ENCODE data around the gene KIF5B. TPM values are rescaled to one million over a fixed set of nuclear protein-coding genes. Genes with fewer than 3 reads are reported as not detected.

Gene KIF5B
- total and polyA plus RNA-seq, 2 donors (not counting 3 experiments of a cell fraction or from before 2014, with no cell fraction given), result 24.7 to 159 TPM

GRCh38 chr10:32055478-32056135, 618 bp downstream of the KIF5B start:
- FAIRE-seq, result peak; percentile 64
- intact Hi-C loops (cut with micrococcal nuclease), result loop anchor here (2.0 to 5.0 kb wide), 2 partner anchors 77 to 151 kb away; no protein-coding TSS in a partner anchor
- peaks cover 9% of the 10 kb centered on the region for H4K20me1 ChIP-seq (replicated peaks; ENCODE audit: control insufficient read depth, extremely low read depth, insufficient read depth, low read length)

More at GRCh38 chr10:32055478-32056135, 618 bp downstream of the KIF5B start:
- Histone ChIP-seq H3K79me2 (ENCODE audit: control insufficient read depth, insufficient read depth, low read length) (peaks cover 56% of the 10 kb centered on the region), H3K9me3 (replicated peaks; ENCODE audit: control insufficient read depth, insufficient read depth, low read length) (no peaks in the 10 kb centered on the region), H3K9me1 (replicated peaks; ENCODE audit: control insufficient read depth, extremely low read depth, insufficient read depth, low read length) (no peaks in the 10 kb centered on the region), H3K4me1 (ENCODE audit: control insufficient read depth, extremely low read depth, insufficient read depth, low read length) (peaks cover 35% of the 10 kb centered on the region), H3K9ac (replicated peaks; ENCODE audit: extremely low read depth, insufficient read depth, low read length) (peak overlapping the region; percentile 88), H3K27ac (ENCODE audit: insufficient read depth, low read depth, low read length) (peak overlapping the region; percentile 79), H3K36me3 (ENCODE audit: control insufficient read depth in 2 of 2, extremely low read depth in 1 of 2, insufficient read depth in 2 of 2, low read length in 2 of 2) (no peaks in the 10 kb centered on the region), H2AFZ (ENCODE audit: low read depth, low read length) (peak overlapping the region; percentile 84), H3K4me2 (ENCODE audit: insufficient read depth, low read length) (peak overlapping the region; percentile 87), H3K4me3 (replicated peaks in 1 of 3; ENCODE audit: insufficient read depth in 1 of 3, low read depth in 1 of 3, low read length in 3 of 3) (peak overlapping the region; percentile 80 to 98 (median 81)), H3K27me3 (ENCODE audit: control insufficient read depth in 2 of 2, insufficient read depth in 2 of 2, low read length in 2 of 2) (no peaks in the 10 kb centered on the region)
- TF ChIP-seq MAX (IDR thresholded peaks at IDR 0.05; ENCODE audit: insufficient read depth, insufficient read length) (no peak), FOS (IDR thresholded peaks at IDR 0.05; ENCODE audit: borderline replicate concordance, insufficient read depth, low read length) (no peak), GATA2 (IDR thresholded peaks at IDR 0.05; ENCODE audit: insufficient read depth, insufficient read length, low read depth, low read length) (no peak), POLR2AphosphoS5 (IDR thresholded peaks at IDR 0.05; ENCODE audit: insufficient read depth, low read depth, low read length) (no peak), MYC (IDR thresholded peaks at IDR 0.05; ENCODE audit: low read depth, low read length) (no peak), EZH2 (IDR thresholded peaks at IDR 0.05; ENCODE audit: borderline replicate concordance, low read depth, low read length, severe bottlenecking) (no peak), CTCF (IDR thresholded peaks at IDR 0.05; ENCODE audit: extremely low read depth in 1 of 2, insufficient read depth in 1 of 2, low read depth in 1 of 2, low read length in 2 of 2) (peak in 1 of 2 donors; percentile 1), JUN (IDR thresholded peaks at IDR 0.05; ENCODE audit: borderline replicate concordance, insufficient read depth, insufficient read length, low read depth) (no peak), POLR2A (IDR thresholded peaks at IDR 0.05; ENCODE audit: low read depth, low read length) (no peak)
- DNase-seq (ENCODE audit: low read depth, low spot score), result peak; percentile 71
- BruUV-seq (replicated peaks), result no TSS peak
- dilution Hi-C loops (cut with MboI; ENCODE audit: extremely low pct_ligation_motif_present, low sequenced_read_pairs), result no loop called here
- POLR2A ChIA-PET, result no interaction called here
- CTCF ChIA-PET, result interaction anchor here (1.0 kb wide), 1 partner anchor 94 kb away, joined by 3 read pairs; no protein-coding TSS in a partner anchor
